ENCODE results near the gene TMEM151B.
A peak's percentile ranks its signal among the peaks of the same experiment; 100 is the strongest.

TMEM151B gene

GRCh38 chr6:44256775-44257024 lies 13.6 kb upstream of the TMEM151B start:
- Histone ChIP-seq H3K36me3 (ENCODE audit: control insufficient read depth, insufficient read depth, low read length) (peaks cover 32% of the 10 kb centered on the region), H3K4me3 (ENCODE audit: low read depth, low read length) (peak overlapping the region; percentile 86), H3K27me3 (ENCODE audit: control insufficient read depth, insufficient read depth, low read length) (no peaks in the 10 kb centered on the region), H3K4me1 (ENCODE audit: control insufficient read depth, insufficient read depth, low read length) (no peaks in the 10 kb centered on the region), H3K9me3 (ENCODE audit: control insufficient read depth, insufficient read depth, low read length) (no peaks in the 10 kb centered on the region), H3K9ac (ENCODE audit: low read depth, low read length) (peak overlapping the region; percentile 82)

- H3K27me3 ChIP-seq (ENCODE audit: control insufficient read depth, insufficient read depth, low read length) = no peaks in the 10 kb centered on the region
- no peaks in the 10 kb centered on the region for H3K4me1 ChIP-seq (ENCODE audit: control insufficient read depth, insufficient read depth, low read length)
- H3K36me3 ChIP-seq (ENCODE audit: control insufficient read depth, insufficient read depth, low read length) = peaks cover 32% of the 10 kb centered on the region
Observed at GRCh38 chr6:44257025-44257752, 13.1 kb upstream of the TMEM151B start, which contains the start of gene SLC35B2. Gene SLC35B2 (minus strand): TSS chr6:44257528. CDS start chr6:44257410, 118 bp downstream.

DNA sequence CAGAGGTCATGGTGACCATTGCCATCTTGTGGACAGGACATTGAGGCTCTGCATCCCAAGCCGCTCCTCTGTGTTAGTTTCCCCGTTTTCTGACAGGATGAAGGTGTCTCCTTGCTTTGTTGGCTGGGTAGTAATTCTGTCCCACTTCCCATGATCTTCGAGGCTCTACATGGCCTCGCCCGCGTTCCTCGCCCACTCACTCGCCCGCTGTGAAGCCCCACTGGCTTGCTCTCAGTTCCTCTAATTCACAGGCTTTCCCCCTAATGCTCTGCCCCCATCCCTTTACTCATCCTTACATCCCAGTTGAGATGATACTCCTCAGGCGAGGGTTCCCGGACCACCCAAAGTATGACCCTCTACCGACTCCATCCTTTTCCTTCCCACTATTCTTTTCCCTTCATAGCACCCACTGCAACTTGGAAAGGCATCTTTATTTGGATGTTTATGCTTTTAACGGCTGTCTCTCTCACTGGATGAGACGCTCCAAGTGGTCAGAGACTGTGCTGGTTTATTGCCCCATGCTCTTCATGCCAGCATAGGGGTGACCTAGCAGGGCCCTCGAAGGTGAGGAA lies 12.4 kb upstream of the TMEM151B start:
- Histone ChIP-seq H3K4me3 (ENCODE audit: low read depth, low read length) (peak overlapping the region; percentile 51), H3K9me3 (ENCODE audit: control insufficient read depth, insufficient read depth, low read length) (no peaks in the 10 kb centered on the region), H3K4me1 (ENCODE audit: control insufficient read depth, insufficient read depth, low read length) (no peaks in the 10 kb centered on the region), H3K27me3 (ENCODE audit: control insufficient read depth, insufficient read depth, low read length) (no peaks in the 10 kb centered on the region), H3K9ac (ENCODE audit: low read depth, low read length) (peak overlapping the region; percentile 41), H3K36me3 (ENCODE audit: control insufficient read depth, insufficient read depth, low read length) (peaks cover 30% of the 10 kb centered on the region)

More at GRCh38 chr6:44257025-44257752, 13.1 kb upstream of the TMEM151B start, which contains the start of gene SLC35B2:
- peak within 1 kb of the TSS; percentile 82 for H3K9ac ChIP-seq (ENCODE audit: low read depth, low read length)
- H3K9me3 ChIP-seq (ENCODE audit: control insufficient read depth, insufficient read depth, low read length) = no peaks in the 10 kb centered on the region
- peak within 1 kb of the TSS; percentile 86 for H3K4me3 ChIP-seq (ENCODE audit: low read depth, low read length)

GRCh38 chr6:44258325-44258863 lies 11.9 kb upstream of the TMEM151B start:
- Histone ChIP-seq H3K36me3 (ENCODE audit: control insufficient read depth, insufficient read depth, low read length) (peaks cover 25% of the 10 kb centered on the region), H3K9ac (ENCODE audit: low read depth, low read length) (no peak overlapping the region), H3K4me1 (ENCODE audit: control insufficient read depth, insufficient read depth, low read length) (peaks cover 4% of the 10 kb centered on the region)

GRCh38 chr6:44258921-44259320 lies 11.3 kb upstream of the TMEM151B start:
- Histone ChIP-seq H3K27me3 (ENCODE audit: control insufficient read depth, insufficient read depth, low read length) (no peaks in the 10 kb centered on the region), H3K4me3 (ENCODE audit: low read depth, low read length) (no peak overlapping the region), H3K36me3 (ENCODE audit: control insufficient read depth, insufficient read depth, low read length) (peaks cover 22% of the 10 kb centered on the region), H3K9ac (ENCODE audit: low read depth, low read length) (no peak overlapping the region), H3K4me1 (ENCODE audit: control insufficient read depth, insufficient read depth, low read length) (peaks cover 9% of the 10 kb centered on the region), H3K9me3 (ENCODE audit: control insufficient read depth, insufficient read depth, low read length) (no peaks in the 10 kb centered on the region)

More at GRCh38 chr6:44258325-44258863, 11.9 kb upstream of the TMEM151B start:
- Histone ChIP-seq H3K27me3 (ENCODE audit: control insufficient read depth, insufficient read depth, low read length) (no peaks in the 10 kb centered on the region), H3K4me3 (ENCODE audit: low read depth, low read length) (peak overlapping the region; percentile 51), H3K9me3 (ENCODE audit: control insufficient read depth, insufficient read depth, low read length) (no peaks in the 10 kb centered on the region)

DNA sequence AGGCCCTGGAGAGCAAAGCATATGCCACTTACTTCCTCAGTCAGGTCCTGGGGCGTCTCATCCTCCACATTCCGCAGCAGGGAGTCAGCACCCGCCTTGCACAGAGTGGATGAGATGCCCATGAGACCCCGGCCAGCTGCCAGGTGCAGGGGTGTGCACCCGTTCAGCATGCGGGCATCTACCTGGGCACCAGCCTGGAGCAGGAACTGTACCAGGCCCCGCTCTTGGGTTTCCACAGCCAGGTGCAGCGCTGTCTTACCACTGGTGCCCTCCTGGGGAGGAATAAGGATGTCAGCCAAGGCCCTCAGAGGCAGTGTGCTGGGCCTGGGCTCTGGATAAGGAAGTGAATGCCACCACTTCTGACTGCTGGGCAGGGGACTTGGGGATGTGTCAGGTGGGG lies 10.2 kb upstream of the TMEM151B start:
- no peaks in the 10 kb centered on the region for H3K9me3 ChIP-seq (ENCODE audit: control insufficient read depth, insufficient read depth, low read length)
- peaks cover 15% of the 10 kb centered on the region for H3K4me1 ChIP-seq (ENCODE audit: control insufficient read depth, insufficient read depth, low read length)
- H3K9ac ChIP-seq (ENCODE audit: low read depth, low read length) = no peak overlapping the region
- H3K36me3 ChIP-seq (ENCODE audit: control insufficient read depth, insufficient read depth, low read length) = peaks cover 19% of the 10 kb centered on the region
- no peak overlapping the region for H3K4me3 ChIP-seq (ENCODE audit: low read depth, low read length)
- H3K27me3 ChIP-seq (ENCODE audit: control insufficient read depth, insufficient read depth, low read length) = peaks cover 3% of the 10 kb centered on the region

DNA sequence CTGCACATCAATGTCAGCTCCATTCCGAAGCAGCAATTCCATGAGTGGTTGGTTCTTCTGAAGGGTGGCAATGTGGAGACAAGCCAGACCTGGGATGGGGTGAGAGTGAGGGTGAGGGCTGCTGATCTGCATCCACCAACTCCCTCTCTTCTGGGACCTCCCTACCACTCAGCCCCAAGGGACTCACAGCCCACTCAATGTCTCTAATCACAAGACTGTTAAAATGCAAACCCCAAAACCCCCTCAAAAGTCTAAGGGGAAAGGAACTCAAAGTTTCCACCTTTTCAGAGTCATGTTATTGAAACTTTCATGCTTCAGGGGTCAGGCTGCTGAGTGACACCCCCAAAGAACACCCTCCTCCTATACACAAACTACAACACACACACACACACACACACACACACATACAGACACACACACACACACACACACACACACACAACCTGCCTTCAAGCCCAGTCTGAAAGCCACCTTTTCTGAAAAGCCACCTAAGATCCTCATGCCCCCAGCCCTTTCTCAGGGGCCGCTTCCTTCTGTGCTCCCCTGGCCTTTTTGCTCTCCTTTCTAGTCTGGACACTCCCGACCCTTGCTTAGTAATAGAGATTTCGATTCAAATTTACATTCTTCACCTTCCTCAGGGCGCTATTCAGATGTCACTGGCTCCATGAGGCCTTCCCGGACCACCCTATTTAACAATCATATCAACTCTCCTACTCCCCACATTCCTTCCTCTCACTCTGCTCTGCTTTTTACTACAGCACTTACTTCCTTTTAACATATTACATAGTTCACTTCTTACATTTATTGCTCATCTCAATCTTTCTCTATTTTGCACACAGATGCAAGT lies 9.6 kb upstream of the TMEM151B start:
- Histone ChIP-seq H3K9ac (ENCODE audit: low read depth, low read length) (no peak overlapping the region), H3K4me1 (ENCODE audit: control insufficient read depth, insufficient read depth, low read length) (peaks cover 15% of the 10 kb centered on the region), H3K36me3 (ENCODE audit: control insufficient read depth, insufficient read depth, low read length) (peaks cover 19% of the 10 kb centered on the region), H3K9me3 (ENCODE audit: control insufficient read depth, insufficient read depth, low read length) (no peaks in the 10 kb centered on the region), H3K27me3 (ENCODE audit: control insufficient read depth, insufficient read depth, low read length) (peaks cover 3% of the 10 kb centered on the region), H3K4me3 (ENCODE audit: low read depth, low read length) (no peak overlapping the region)

DNA sequence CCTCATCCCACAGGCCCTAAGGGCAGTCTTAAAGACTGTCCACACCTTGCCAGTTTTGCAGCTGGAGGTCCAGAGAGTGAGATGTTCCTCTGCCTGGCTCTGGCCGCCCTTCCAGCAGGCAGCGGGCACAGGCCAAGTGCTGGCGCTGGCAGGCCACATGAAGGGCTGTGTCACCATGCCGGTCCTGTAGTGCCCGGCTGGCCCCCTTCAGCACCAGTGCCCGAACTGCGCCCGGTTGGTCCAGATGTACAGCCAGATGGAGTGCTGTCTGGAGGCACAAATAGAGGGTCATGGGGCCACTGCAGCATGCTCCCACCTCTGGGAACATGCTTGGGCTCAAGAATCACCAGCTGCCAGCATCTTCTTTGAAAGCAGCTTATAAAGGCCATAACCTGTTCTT lies 8.7 kb upstream of the TMEM151B start:
- Histone ChIP-seq H3K27me3 (ENCODE audit: control insufficient read depth, insufficient read depth, low read length) (peaks cover 8% of the 10 kb centered on the region), H3K4me3 (ENCODE audit: low read depth, low read length) (no peak overlapping the region), H3K9ac (ENCODE audit: low read depth, low read length) (no peak overlapping the region), H3K36me3 (ENCODE audit: control insufficient read depth, insufficient read depth, low read length) (peaks cover 19% of the 10 kb centered on the region), H3K4me1 (ENCODE audit: control insufficient read depth, insufficient read depth, low read length) (peaks cover 15% of the 10 kb centered on the region), H3K9me3 (ENCODE audit: control insufficient read depth, insufficient read depth, low read length) (no peaks in the 10 kb centered on the region)

DNA sequence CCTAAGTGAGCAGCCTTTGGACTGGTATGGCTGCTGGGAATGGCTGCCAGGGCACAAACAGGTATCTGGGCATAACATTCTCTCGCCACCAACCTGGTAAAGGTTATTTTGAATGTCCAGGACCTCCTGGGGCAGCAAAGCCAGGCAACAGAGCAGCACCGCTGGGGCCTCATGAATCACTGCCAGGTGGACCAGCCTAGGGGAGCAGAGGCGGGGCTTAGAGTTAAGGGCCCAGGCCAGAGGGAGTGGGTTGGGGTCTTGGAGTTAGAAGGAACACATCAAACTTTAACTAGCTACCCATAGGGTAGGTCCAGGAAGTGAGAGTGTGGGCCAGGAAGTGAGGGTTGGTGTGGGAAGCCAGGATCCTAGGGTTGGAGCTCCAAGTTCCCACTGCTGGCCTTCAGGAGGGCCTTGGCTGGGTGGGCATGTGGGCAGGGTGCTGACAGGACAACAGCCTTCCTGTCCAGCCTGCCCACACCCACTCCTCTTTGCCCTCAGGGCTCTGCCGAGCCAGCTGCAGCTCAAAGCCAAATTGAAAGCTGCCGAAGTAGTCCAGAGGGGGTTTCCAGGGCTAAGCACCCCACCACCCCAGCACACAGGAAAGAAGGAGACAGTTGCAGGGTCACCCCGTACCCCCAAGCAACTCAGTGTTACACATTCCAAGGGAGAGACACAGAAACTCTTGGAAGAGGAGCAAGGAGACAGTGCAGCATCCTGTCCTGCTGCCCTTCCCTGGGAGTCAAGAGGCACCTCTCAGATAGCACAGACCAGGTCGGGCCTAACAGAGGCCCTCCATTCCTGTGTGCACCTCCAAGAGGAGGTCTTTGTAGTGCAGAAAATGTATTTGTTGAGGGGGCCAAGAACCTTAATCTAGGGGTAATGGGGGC lies 7.5 kb upstream of the TMEM151B start:
- Histone ChIP-seq H3K36me3 (ENCODE audit: control insufficient read depth, insufficient read depth, low read length) (peaks cover 19% of the 10 kb centered on the region), H3K4me1 (ENCODE audit: control insufficient read depth, insufficient read depth, low read length) (peaks cover 15% of the 10 kb centered on the region), H3K9ac (ENCODE audit: low read depth, low read length) (no peak overlapping the region), H3K9me3 (ENCODE audit: control insufficient read depth, insufficient read depth, low read length) (no peaks in the 10 kb centered on the region), H3K4me3 (ENCODE audit: low read depth, low read length) (peak overlapping the region; percentile 82), H3K27me3 (ENCODE audit: control insufficient read depth, insufficient read depth, low read length) (peaks cover 9% of the 10 kb centered on the region)

- peaks cover 9% of the 10 kb centered on the region for H3K27me3 ChIP-seq (ENCODE audit: control insufficient read depth, insufficient read depth, low read length)
- peak overlapping the region; percentile 82 for H3K4me3 ChIP-seq (ENCODE audit: low read depth, low read length)
- no peak overlapping the region for H3K9ac ChIP-seq (ENCODE audit: low read depth, low read length)
- H3K9me3 ChIP-seq (ENCODE audit: control insufficient read depth, insufficient read depth, low read length) = no peaks in the 10 kb centered on the region
- peaks cover 19% of the 10 kb centered on the region for H3K36me3 ChIP-seq (ENCODE audit: control insufficient read depth, insufficient read depth, low read length)
- H3K4me1 ChIP-seq (ENCODE audit: control insufficient read depth, insufficient read depth, low read length) = peaks cover 19% of the 10 kb centered on the region
Observed at GRCh38 chr6:44263354-44264100, 6.7 kb upstream of the TMEM151B start.

Measured in iPS-15b (cell line).